GM12892 (cell line): ENCODE data around the gene SOX6.

Source experiments
- POLR2A ChIP-seq: IDR thresholded peaks from 2 replicates; pipeline ENCODE4 v1.6.1; 2011; ENCODE audit warnings: low read depth, low read length, control low read depth
- POLR2AphosphoS5 ChIP-seq: IDR thresholded peaks from 2 replicates; pipeline ENCODE4 v1.6.1; 2011; ENCODE audit warnings: low read depth, low read length, control low read depth

DNA sequence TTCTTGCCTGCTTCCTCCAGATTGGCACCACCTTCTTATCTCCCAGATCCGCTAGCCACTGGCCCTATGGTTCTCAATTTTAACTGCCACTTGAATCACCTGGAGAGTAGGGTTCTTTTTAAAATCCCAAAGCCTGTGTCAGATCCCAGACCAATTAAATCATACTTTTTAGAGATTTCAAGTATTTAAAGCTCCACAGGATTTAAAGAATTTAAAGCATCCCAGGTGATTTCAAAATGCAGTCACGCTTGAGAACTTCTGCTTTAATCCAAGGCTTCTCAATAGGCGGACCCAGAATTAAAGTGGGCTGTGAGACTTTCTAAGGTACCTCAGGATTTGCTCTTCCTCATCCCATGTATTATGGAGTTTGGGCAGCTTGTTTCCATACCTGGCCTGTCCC lies 400.0 kb downstream of the SOX6 start:
- no peak for TF ChIP-seq POLR2A
- no peak for TF ChIP-seq POLR2AphosphoS5
